IPS DF 4.7 (cell line): Measurements from ENCODE around the gene C3orf22.
"Not testable (repeated sequence)": the region's sequence is repeated elsewhere in the genome, so short reads cannot be mapped to it uniquely, and the experiment has no call there.

Experiments used
- DNase-seq: peaks from one replicate; pipeline ENCODE4 v3.0.0-alpha.2; 2013; ENCODE audit warnings: low spot score; ENCODE audit errors: extremely low read depth

C3orf22 gene

GRCh38 chr3:126543457-126544061 lies 15.2 kb downstream of the C3orf22 start:
- DNase-seq, result no peak

- no peak for DNase-seq
These were observed 16.1 kb downstream of the C3orf22 start for GRCh38 chr3:126542340-126543241.

GRCh38 chr3:126541628-126542339 lies 16.9 kb downstream of the C3orf22 start:
- no peak for DNase-seq

GRCh38 chr3:126540951-126541627 lies 17.6 kb downstream of the C3orf22 start:
- DNase-seq, result no peak

- DNase-seq, result no peak
These were observed 18.3 kb downstream of the C3orf22 start for GRCh38 chr3:126540342-126540849.

- no peak for DNase-seq
These were observed 19.0 kb downstream of the C3orf22 start for GRCh38 chr3:126539558-126540250.

- DNase-seq, result no peak
These were observed 19.8 kb downstream of the C3orf22 start for GRCh38 chr3:126538966-126539365.

GRCh38 chr3:126538316-126538715 lies 20.4 kb downstream of the C3orf22 start:
- no peak for DNase-seq

- DNase-seq, result no peak
These were observed 20.9 kb downstream of the C3orf22 start for GRCh38 chr3:126537730-126538281.

- DNase-seq, result no peak
These were observed 21.5 kb downstream of the C3orf22 start for GRCh38 chr3:126537116-126537729.

- no peak for DNase-seq
These were observed 22.6 kb downstream of the C3orf22 start for GRCh38 chr3:126536126-126536525.

- no peak for DNase-seq
These were observed 23.1 kb downstream of the C3orf22 start for GRCh38 chr3:126535636-126536035.

- not testable (repeated sequence) for DNase-seq
These were observed 24.0 kb downstream of the C3orf22 start for GRCh38 chr3:126534716-126535115.

GRCh38 chr3:126533506-126533905 lies 25.2 kb downstream of the C3orf22 start:
- DNase-seq, result no peak

- no peak for DNase-seq
These were observed 27.7 kb downstream of the C3orf22 start for GRCh38 chr3:126531051-126531330.

GRCh38 chr3:126530171-126531050 lies 28.3 kb downstream of the C3orf22 start:
- no peak for DNase-seq

- no peak for DNase-seq
These were observed 29.1 kb downstream of the C3orf22 start for GRCh38 chr3:126529585-126530170.

- no peak for DNase-seq
These were observed 29.8 kb downstream of the C3orf22 start for GRCh38 chr3:126528800-126529541.
